Measurements from ENCODE around the gene PTCD1. TPM values are rescaled to one million over a fixed set of nuclear protein-coding genes. Genes with fewer than 3 reads are reported as not detected.

PTCD1 gene
- total and polyA plus RNA-seq, 9 of the 15 experiments (the other 6 are each of a cell fraction or from before 2014, with no cell fraction given) = 0.46 to 17.1 (median 6.2) TPM

- TF ChIP-seq, protein P1, sequence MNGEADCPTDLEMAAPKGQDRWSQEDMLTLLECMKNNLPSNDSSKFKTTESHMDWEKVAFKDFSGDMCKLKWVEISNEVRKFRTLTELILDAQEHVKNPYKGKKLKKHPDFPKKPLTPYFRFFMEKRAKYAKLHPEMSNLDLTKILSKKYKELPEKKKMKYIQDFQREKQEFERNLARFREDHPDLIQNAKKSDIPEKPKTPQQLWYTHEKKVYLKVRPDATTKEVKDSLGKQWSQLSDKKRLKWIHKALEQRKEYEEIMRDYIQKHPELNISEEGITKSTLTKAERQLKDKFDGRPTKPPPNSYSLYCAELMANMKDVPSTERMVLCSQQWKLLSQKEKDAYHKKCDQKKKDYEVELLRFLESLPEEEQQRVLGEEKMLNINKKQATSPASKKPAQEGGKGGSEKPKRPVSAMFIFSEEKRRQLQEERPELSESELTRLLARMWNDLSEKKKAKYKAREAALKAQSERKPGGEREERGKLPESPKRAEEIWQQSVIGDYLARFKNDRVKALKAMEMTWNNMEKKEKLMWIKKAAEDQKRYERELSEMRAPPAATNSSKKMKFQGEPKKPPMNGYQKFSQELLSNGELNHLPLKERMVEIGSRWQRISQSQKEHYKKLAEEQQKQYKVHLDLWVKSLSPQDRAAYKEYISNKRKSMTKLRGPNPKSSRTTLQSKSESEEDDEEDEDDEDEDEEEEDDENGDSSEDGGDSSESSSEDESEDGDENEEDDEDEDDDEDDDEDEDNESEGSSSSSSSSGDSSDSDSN (IDR thresholded peaks at IDR 0.05; ENCODE audit: borderline replicate concordance in 1 of 2, low read depth in 2 of 2, low read length in 2 of 2) = peak in 1 of 2 experiments; percentile 66; a peak in 1 of 4 replicates
- TF ChIP-seq ZNF263 (CRISPR knock-in tag; IDR thresholded peaks at IDR 0.05; ENCODE audit: borderline replicate concordance) = no peak; the same call in 1 of the 2 replicates
- no peak for TF ChIP-seq ELK3 (CRISPR knock-in tag; IDR thresholded peaks at IDR 0.05)
- no peak for TF ChIP-seq FOXO4 (CRISPR knock-in tag; IDR thresholded peaks at IDR 0.05)
- TF ChIP-seq, protein P2, sequence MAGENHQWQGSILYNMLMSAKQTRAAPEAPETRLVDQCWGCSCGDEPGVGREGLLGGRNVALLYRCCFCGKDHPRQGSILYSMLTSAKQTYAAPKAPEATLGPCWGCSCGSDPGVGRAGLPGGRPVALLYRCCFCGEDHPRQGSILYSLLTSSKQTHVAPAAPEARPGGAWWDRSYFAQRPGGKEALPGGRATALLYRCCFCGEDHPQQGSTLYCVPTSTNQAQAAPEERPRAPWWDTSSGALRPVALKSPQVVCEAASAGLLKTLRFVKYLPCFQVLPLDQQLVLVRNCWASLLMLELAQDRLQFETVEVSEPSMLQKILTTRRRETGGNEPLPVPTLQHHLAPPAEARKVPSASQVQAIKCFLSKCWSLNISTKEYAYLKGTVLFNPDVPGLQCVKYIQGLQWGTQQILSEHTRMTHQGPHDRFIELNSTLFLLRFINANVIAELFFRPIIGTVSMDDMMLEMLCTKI (IDR thresholded peaks at IDR 0.05; ENCODE audit: partially characterized antibody) = no peak
- TF ChIP-seq PCBP2 (IDR thresholded peaks at IDR 0.05; ENCODE audit: low read depth, low read length, poor library complexity, severe bottlenecking) = no peak
- TF ChIP-seq RFX7 (CRISPR knock-in tag; IDR thresholded peaks at IDR 0.05) = no peak
- no peak for TF ChIP-seq RNF2 (IDR thresholded peaks at IDR 0.05)
- TF ChIP-seq NFIC (IDR thresholded peaks at IDR 0.05) = no peak; the same call in 1 of the 2 replicates
- TF ChIP-seq ZNF212 (CRISPR knock-in tag; IDR thresholded peaks at IDR 0.05) = no peak
- TF ChIP-seq ZFP1 (CRISPR knock-in tag; IDR thresholded peaks at IDR 0.05) = no peak
- TF ChIP-seq ZNF395 (CRISPR knock-in tag; IDR thresholded peaks at IDR 0.05) = peak; percentile 56; the same call in 1 of the 2 replicates
- TF ChIP-seq MYBL2 (IDR thresholded peaks at IDR 0.05; ENCODE audit: low read depth) = no peak
- no peak for TF ChIP-seq MYBL2 (CRISPR knock-in tag; IDR thresholded peaks at IDR 0.05; ENCODE audit: borderline replicate concordance)
- TF ChIP-seq SUPT5H (IDR thresholded peaks at IDR 0.05) = peak; percentile 91
- TF ChIP-seq BACH1 (tag; IDR thresholded peaks at IDR 0.05) = no peak
- no peak for TF ChIP-seq ZC3H8 (IDR thresholded peaks at IDR 0.05)
- TF ChIP-seq CCAR2 (IDR thresholded peaks at IDR 0.05; ENCODE audit: low read depth, low read length) = no peak
- TF ChIP-seq ZNF347 (CRISPR knock-in tag; IDR thresholded peaks at IDR 0.05; ENCODE audit: low read depth) = no peak
- TF ChIP-seq MAFG (tag; conservative IDR thresholded peaks at IDR 0.05) = no peak
These were observed 30.0 kb downstream of the PTCD1 start, which contains the start of the genes BUD31 and PDAP1 (continued) for GRCh38 chr7:99408379-99409191.
